Measurements from ENCODE around the gene KCNK6.

- TF ChIP-seq POLR2AphosphoS5 (IDR thresholded peaks at IDR 0.05) (no peak), POLR2A (IDR thresholded peaks at IDR 0.05) (no peak)
- TF ChIP-seq, protein P1, sequence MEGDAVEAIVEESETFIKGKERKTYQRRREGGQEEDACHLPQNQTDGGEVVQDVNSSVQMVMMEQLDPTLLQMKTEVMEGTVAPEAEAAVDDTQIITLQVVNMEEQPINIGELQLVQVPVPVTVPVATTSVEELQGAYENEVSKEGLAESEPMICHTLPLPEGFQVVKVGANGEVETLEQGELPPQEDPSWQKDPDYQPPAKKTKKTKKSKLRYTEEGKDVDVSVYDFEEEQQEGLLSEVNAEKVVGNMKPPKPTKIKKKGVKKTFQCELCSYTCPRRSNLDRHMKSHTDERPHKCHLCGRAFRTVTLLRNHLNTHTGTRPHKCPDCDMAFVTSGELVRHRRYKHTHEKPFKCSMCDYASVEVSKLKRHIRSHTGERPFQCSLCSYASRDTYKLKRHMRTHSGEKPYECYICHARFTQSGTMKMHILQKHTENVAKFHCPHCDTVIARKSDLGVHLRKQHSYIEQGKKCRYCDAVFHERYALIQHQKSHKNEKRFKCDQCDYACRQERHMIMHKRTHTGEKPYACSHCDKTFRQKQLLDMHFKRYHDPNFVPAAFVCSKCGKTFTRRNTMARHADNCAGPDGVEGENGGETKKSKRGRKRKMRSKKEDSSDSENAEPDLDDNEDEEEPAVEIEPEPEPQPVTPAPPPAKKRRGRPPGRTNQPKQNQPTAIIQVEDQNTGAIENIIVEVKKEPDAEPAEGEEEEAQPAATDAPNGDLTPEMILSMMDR (IDR thresholded peaks at IDR 0.05) = no peak
These were observed 13.6 kb downstream of the KCNK6 start for GRCh38 chr19:38333245-38333644.
